ENCODE measurements around the gene TMCO4.

Gene TMCO4

DNA sequence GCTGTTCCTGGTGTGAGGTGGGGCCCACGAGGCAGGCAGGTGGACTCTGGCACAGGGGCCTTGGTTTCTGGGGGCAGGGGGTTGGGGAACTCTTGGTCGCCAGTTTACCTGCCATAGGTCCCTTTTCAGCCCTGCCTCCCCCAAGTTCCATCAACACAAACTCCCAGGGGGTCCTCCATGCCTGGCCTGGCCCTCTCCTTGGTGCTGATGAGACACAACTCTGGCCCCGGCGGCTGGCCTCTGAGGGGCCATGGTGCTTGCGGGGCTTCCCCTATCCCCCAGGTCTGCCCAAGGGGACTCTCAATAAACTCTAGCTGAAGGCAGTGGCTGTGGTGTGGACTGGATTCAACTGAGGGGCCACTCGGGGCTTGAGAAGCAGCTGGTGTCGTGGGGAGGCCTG lies 119.1 kb downstream of the TMCO4 start:
- no peak for DNase-seq

- no peak for DNase-seq
These were observed 120.0 kb downstream of the TMCO4 start for GRCh38 chr1:19679691-19680090.

DNA sequence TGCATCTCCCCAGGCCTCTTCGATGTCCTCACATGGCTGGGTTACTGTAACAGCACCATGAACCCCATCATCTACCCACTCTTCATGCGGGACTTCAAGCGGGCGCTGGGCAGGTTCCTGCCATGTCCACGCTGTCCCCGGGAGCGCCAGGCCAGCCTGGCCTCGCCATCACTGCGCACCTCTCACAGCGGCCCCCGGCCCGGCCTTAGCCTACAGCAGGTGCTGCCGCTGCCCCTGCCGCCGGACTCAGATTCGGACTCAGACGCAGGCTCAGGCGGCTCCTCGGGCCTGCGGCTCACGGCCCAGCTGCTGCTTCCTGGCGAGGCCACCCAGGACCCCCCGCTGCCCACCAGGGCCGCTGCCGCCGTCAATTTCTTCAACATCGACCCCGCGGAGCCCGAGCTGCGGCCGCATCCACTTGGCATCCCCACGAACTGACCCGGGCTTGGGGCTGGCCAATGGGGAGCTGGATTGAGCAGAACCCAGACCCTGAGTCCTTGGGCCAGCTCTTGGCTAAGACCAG lies 120.7 kb downstream of the TMCO4 start:
- DNase-seq: no peak

DNA sequence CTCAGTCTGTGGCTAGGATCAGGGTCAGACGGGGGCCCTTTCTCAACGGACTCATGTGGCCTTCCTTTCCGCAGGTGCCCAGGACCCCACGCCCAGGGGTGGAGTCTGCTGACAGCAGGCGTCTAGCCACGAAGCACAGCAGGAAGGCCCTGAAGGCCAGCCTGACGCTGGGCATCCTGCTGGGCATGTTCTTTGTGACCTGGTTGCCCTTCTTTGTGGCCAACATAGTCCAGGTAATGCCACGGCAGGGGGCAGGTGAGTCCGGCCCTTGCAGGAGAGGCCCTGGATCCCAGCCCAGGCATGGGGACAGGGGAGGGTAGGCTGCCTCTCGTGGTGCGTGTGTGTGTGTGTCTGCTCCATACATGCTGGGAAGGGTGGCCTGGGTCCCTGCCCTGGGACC lies 121.2 kb downstream of the TMCO4 start:
- DNase-seq: no peak

DNA sequence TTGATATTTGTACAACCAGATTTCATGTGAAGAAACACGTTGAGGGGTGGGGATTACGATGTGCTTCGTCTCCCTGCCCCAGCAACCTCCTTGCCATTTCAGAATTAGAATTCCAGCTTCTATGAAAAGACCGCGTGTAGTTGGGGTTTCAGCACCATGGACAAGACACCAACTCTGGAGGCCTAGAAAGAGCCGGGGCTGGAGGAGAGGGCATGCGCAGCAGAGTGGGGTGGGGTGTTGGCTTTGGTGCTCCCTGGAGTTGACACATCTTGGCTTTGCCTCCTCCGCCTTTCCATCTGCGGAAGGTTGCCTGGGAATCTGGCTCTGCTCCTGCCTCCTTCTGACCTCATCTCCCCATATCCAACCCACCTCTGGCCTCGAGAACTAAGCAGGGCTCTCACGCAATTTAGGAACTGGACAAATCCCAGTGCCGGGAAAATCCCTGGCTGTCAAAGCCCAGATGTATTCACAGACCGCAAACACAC lies 123.2 kb downstream of the TMCO4 start:
- DNase-seq: no peak

GRCh38 chr1:19675797-19676196 lies 123.9 kb downstream of the TMCO4 start:
- no peak for DNase-seq

- no peak for DNase-seq
These were observed 127.5 kb downstream of the TMCO4 start for GRCh38 chr1:19672237-19672636.

- no peak for DNase-seq
These were observed 128.9 kb downstream of the TMCO4 start for GRCh38 chr1:19670787-19671186.

GRCh38 chr1:19668888-19669287 lies 130.8 kb downstream of the TMCO4 start:
- no peak for DNase-seq

DNA sequence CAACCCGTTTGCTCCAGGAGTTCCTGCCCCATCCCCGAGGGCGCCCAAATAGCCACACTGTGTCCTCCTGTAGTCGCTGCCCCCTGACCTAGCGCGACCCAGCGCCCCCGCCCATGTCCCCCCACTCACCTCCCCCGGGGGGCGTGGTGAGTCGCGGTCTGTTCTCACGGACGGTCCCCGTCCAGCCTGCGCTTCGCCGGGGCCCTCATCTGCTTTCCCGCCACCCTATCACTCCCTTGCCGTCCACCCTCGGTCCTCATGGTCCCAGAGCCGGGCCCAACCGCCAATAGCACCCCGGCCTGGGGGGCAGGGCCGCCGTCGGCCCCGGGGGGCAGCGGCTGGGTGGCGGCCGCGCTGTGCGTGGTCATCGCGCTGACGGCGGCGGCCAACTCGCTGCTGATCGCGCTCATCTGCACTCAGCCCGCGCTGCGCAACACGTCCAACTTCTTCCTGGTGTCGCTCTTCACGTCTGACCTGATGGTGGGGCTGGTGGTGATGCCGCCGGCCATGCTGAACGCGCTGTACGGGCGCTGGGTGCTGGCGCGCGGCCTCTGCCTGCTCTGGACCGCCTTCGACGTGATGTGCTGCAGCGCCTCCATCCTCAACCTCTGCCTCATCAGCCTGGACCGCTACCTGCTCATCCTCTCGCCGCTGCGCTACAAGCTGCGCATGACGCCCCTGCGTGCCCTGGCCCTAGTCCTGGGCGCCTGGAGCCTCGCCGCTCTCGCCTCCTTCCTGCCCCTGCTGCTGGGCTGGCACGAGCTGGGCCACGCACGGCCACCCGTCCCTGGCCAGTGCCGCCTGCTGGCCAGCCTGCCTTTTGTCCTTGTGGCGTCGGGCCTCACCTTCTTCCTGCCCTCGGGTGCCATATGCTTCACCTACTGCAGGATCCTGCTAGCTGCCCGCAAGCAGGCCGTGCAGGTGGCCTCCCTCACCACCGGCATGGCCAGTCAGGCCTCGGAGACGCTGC lies 133.9 kb downstream of the TMCO4 start:
- no peak for DNase-seq

- DNase-seq: no peak
These were observed 134.6 kb downstream of the TMCO4 start for GRCh38 chr1:19665186-19665495.

GRCh38 chr1:19664453-19665185 lies 135.1 kb downstream of the TMCO4 start, which contains the start of gene HTR6:
HTR6 (plus strand) TSS chr1:19664875; CDS start chr1:19665754, 879 bp downstream.
- DNase-seq: no peak

GRCh38 chr1:19662313-19662712 lies 137.4 kb downstream of the TMCO4 start:
- no peak for DNase-seq

GRCh38 chr1:19661721-19662228 lies 137.9 kb downstream of the TMCO4 start:
- DNase-seq: peak; percentile 38

DNA sequence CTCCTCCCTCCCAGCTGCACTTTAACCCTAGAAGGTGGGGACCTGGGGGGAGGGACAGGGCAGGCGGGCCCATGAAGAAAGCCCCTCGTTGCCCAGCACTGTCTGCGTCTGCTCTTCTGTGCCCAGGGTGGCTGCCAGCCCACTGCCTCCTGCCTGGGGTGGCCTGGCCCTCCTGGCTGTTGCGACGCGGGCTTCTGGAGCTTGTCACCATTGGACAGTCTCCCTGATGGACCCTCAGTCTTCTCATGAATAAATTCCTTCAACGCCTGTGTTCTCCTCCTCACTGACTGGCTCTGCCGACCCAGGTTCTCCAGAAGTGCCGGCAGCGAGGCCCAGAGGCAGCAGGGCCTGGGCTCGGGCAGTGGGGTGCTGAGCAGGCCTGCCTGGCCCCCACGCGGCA lies 141.5 kb downstream of the TMCO4 start:
- no peak for DNase-seq

GRCh38 chr1:19657511-19657910 lies 142.2 kb downstream of the TMCO4 start:
- DNase-seq: no peak

- peak; percentile 2 for DNase-seq
These were observed 142.8 kb downstream of the TMCO4 start for GRCh38 chr1:19656780-19657466.

- no peak for DNase-seq
These were observed 143.5 kb downstream of the TMCO4 start for GRCh38 chr1:19656134-19656779.

DNA sequence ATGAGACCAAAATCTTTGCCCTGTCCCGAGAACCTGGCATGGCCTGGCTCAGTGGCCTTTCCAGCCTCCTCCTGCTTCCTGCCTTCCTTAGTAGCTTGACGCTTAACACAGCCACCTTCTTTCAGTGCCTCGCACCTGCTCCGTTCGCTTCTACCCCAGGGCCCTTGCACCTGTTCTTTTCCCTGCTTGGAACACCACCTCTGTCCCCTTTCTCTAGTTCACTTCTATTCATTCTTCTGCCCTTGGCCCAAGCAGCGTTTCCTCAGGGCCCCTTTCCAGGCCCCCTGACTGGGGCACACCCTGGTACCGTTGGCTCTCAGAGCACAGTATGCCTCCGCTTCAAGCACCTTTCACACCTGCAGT lies 144.0 kb downstream of the TMCO4 start:
- DNase-seq: no peak

DNA sequence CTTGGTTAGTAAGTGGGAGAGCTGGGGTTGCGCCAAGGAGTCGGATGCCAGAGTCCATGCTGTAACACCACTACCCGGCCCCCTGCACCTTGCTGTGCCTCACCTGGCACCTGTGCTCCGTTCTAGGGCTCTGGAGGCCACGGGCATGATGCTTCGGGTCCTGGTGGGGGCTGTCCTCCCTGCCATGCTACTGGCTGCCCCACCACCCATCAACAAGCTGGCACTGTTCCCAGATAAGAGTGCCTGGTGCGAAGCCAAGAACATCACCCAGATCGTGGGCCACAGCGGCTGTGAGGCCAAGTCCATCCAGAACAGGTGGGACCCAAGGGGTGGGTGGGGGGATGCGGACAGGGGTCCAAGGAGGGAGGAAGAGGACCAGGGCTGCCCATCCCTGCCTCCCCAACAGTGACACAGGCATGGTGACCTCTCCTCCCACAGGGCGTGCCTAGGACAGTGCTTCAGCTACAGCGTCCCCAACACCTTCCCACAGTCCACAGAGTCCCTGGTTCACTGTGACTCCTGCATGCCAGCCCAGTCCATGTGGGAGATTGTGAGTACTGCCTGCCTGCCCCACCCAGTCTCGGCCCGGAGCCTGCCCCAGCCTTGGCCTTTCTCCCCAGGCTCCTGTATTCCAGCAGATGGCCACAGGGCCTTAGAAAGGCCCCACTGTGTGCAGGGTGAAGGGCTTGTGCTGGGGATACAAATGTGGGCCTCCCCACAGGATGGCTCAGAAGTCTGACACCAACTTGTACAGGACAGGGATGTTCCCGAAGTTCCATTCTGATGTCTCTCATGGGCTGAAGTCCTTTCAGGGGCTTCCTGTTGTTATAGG lies 144.6 kb downstream of the TMCO4 start:
- peak; percentile 93 for DNase-seq

DNA sequence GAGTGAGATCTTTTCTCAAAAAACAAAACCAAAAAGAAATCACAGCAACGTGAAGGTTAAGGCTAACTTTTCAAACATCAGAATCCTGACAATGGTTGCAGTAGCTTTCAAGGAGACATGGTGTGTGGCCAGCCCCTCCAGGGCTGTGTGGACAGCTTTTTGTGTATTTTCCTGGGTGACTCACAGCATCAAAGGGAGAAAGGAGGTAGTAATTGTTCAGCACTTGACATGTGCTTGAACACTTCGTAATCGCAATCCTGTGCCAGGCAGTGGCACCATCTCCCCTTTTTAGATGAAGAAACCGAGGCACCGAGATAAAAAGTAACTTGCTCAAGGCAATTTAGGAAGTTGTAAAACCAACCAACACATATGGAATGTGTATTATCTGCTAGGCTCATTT lies 145.3 kb downstream of the TMCO4 start:
- peak; percentile 44 for DNase-seq

All from NCI-H1105 treated with DMSO at 0.1 percent for 48 hours (cell line).